Gastroesophageal sphincter (tissue), 3 donors: ENCODE measurements around the gene DHH.

ENCODE experiments used
- POLR2A ChIP-seq, 2 donors: fragments of 450-650 bp; IDR thresholded peaks; one replicate each; pipeline ENCODE4 v1.6.1; 2017; ENCODE audit warnings: antibody characterized with exemption in 2 of 2, mild to moderate bottlenecking in 2 of 2, moderate library complexity in 1 of 2
- TF ChIP-seq, protein P1 (sequence below), 4 experiments: fragments of 200-600 bp in 2 of 4; fragments of 450-650 bp in 2 of 4; sonication (generic) in 1 of 4; IDR thresholded peaks; one replicate each; pipeline ENCODE4 v1.5.1; 2017 to 2019; ENCODE audit warnings: antibody characterized with exemption in 4 of 4, mild to moderate bottlenecking in 2 of 4, moderate library complexity in 2 of 4

DNA sequence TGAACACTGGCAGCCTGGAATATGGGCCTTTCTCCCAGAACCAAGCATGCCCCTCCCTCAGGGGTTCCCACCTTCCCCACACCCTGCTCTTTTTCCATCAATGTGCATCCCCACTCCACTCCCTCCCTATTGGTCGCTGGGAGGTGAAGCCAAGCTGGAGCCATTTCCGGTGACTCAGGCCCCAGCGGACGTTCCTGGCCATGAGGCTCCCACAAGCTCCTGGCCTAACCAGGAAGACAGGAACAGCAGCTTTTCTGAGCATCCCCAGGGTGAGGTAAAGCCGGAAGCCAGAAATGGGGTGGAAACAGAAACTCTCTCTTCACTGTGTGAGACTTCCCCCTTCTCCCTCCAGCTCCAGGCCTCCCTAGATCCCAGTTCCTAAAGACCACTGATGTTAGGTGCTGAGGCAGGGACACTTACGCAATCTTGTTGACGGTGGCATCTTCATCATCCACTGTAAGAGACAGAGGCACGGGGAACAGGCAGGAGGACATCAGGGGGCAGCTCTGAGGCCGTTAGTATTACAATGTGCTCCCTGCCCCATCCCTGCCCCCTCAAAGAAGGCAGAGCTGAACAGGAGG is 11.0 kb upstream of the DHH start:
- TF ChIP-seq, protein P1, sequence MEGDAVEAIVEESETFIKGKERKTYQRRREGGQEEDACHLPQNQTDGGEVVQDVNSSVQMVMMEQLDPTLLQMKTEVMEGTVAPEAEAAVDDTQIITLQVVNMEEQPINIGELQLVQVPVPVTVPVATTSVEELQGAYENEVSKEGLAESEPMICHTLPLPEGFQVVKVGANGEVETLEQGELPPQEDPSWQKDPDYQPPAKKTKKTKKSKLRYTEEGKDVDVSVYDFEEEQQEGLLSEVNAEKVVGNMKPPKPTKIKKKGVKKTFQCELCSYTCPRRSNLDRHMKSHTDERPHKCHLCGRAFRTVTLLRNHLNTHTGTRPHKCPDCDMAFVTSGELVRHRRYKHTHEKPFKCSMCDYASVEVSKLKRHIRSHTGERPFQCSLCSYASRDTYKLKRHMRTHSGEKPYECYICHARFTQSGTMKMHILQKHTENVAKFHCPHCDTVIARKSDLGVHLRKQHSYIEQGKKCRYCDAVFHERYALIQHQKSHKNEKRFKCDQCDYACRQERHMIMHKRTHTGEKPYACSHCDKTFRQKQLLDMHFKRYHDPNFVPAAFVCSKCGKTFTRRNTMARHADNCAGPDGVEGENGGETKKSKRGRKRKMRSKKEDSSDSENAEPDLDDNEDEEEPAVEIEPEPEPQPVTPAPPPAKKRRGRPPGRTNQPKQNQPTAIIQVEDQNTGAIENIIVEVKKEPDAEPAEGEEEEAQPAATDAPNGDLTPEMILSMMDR (IDR thresholded peaks at IDR 0.05), result no peak
- no peak for TF ChIP-seq POLR2A (IDR thresholded peaks at IDR 0.05)
